ENCODE measurements around the gene GPR176.
"Not testable (repeated sequence)": the region's sequence is repeated elsewhere in the genome, so short reads cannot be mapped to it uniquely, and the experiment has no call there.

Gene GPR176

GRCh38 chr15:39826975-39827374, 93.1 kb downstream of the GPR176 start:
- H3K4me3 ChIP-seq (ENCODE audit: low read depth, low read length) = no peak overlapping the region
- no peak for DNase-seq
- H3K27me3 ChIP-seq = no peaks in the 10 kb centered on the region
- no peaks in the 10 kb centered on the region for H3K4me1 ChIP-seq
- TF ChIP-seq, protein P1, sequence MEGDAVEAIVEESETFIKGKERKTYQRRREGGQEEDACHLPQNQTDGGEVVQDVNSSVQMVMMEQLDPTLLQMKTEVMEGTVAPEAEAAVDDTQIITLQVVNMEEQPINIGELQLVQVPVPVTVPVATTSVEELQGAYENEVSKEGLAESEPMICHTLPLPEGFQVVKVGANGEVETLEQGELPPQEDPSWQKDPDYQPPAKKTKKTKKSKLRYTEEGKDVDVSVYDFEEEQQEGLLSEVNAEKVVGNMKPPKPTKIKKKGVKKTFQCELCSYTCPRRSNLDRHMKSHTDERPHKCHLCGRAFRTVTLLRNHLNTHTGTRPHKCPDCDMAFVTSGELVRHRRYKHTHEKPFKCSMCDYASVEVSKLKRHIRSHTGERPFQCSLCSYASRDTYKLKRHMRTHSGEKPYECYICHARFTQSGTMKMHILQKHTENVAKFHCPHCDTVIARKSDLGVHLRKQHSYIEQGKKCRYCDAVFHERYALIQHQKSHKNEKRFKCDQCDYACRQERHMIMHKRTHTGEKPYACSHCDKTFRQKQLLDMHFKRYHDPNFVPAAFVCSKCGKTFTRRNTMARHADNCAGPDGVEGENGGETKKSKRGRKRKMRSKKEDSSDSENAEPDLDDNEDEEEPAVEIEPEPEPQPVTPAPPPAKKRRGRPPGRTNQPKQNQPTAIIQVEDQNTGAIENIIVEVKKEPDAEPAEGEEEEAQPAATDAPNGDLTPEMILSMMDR (IDR thresholded peaks at IDR 0.05; ENCODE audit: low read depth, low read length) = no peak
- no peaks in the 10 kb centered on the region for H3K36me3 ChIP-seq
- no peaks in the 10 kb centered on the region; the same call in 1 of the 2 replicates for H3K9me3 ChIP-seq

- no peak overlapping the region for H3K4me3 ChIP-seq (ENCODE audit: low read depth, low read length)
- H3K36me3 ChIP-seq = no peaks in the 10 kb centered on the region
- no peaks in the 10 kb centered on the region; the same call in 1 of the 2 replicates for H3K9me3 ChIP-seq
- no peaks in the 10 kb centered on the region for H3K27me3 ChIP-seq
- H3K4me1 ChIP-seq = no peaks in the 10 kb centered on the region
- no peak for DNase-seq
- TF ChIP-seq, protein P1 (IDR thresholded peaks at IDR 0.05; ENCODE audit: low read depth, low read length) = no peak
Observed at GRCh38 chr15:39823634-39824033, 96.4 kb downstream of the GPR176 start.

DNA sequence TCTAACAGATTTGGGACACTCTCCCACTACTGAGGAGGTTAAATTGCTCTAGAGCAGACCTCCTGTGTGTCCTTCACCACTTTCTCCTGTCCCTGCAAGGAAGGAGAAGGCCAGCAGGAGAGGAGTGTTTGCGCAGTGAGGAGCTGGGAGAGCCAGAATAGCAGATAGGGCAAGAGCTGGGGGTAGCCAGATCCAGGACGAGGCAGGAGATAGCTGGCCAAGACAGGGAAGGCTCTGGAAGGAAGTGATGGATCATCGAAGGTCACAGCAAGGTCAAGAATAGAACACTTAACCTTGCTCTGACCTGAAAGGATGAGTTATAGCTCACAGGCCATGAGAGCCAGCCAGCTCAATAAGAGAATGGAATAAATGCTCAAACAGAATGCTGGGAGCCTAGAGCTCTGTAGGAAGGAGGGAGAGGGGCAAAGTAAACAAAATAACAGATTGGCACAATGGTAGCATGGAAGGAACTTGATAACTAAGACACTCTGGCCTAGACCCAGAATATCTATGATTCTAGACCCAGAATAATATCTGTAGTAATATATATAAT, 99.9 kb downstream of the GPR176 start:
- Histone ChIP-seq H3K27me3 (no peaks in the 10 kb centered on the region), H3K36me3 (no peaks in the 10 kb centered on the region), H3K4me1 (no peaks in the 10 kb centered on the region), H3K4me3 (ENCODE audit: low read depth, low read length) (no peak overlapping the region), H3K9me3 (no peaks in the 10 kb centered on the region)
- DNase-seq = no peak
- TF ChIP-seq, protein P1 (IDR thresholded peaks at IDR 0.05; ENCODE audit: low read depth, low read length) = no peak

DNA sequence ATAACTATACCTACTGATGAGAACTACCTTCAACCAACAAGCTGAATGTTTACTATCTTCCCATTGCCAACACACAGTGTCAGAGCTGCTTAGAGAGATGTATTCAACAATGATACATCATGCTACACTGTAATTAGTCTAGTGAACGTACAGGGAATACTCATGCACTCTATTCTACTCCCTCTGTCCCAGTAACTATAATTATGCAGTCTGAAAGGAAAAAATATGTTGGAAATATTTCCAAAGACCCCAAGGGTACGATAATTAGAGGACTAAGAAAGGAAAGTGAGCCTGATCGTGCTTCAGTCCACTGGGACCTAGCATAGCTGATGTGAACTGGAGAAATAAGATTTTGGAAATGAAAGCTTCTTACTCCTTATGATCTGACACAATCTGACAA, 100.5 kb downstream of the GPR176 start:
- Histone ChIP-seq H3K4me1 (no peaks in the 10 kb centered on the region), H3K36me3 (no peaks in the 10 kb centered on the region), H3K4me3 (ENCODE audit: low read depth, low read length) (no peak overlapping the region), H3K9me3 (no peaks in the 10 kb centered on the region), H3K27me3 (no peaks in the 10 kb centered on the region)
- TF ChIP-seq, protein P1 (IDR thresholded peaks at IDR 0.05; ENCODE audit: low read depth, low read length) = no peak
- DNase-seq = no peak

DNA sequence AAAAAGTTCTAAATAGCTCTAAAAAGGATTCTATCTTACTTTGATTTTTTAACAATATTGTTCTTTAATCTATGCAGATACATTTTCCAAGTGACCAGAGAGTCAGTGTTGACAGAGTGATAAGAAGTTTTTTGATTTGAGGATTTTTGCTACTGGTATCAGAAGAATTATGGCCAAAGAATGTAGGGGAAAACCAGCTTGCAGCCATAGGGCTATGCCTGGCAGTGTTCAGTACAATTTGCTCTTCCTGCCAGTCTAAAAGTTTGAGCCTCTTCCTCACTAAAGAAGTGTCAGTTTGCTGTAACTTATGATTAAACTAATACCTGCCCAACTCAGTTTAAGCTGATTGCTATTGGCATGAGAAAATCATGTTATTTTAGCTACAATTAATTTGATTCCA, 102.2 kb downstream of the GPR176 start:
- Histone ChIP-seq H3K27me3 (no peaks in the 10 kb centered on the region), H3K4me3 (ENCODE audit: low read depth, low read length) (no peak overlapping the region), H3K9me3 (no peaks in the 10 kb centered on the region), H3K36me3 (no peaks in the 10 kb centered on the region), H3K4me1 (no peaks in the 10 kb centered on the region)
- TF ChIP-seq, protein P1 (IDR thresholded peaks at IDR 0.05; ENCODE audit: low read depth, low read length) = no peak
- DNase-seq = no peak

GRCh38 chr15:39814489-39814888, 105.6 kb downstream of the GPR176 start:
- Histone ChIP-seq H3K4me3 (ENCODE audit: low read depth, low read length) (no peak overlapping the region), H3K36me3 (no peaks in the 10 kb centered on the region), H3K27me3 (no peaks in the 10 kb centered on the region), H3K4me1 (no peaks in the 10 kb centered on the region), H3K9me3 (no peaks in the 10 kb centered on the region)
- TF ChIP-seq, protein P1 (IDR thresholded peaks at IDR 0.05; ENCODE audit: low read depth, low read length) = no peak
- DNase-seq = no peak

DNA sequence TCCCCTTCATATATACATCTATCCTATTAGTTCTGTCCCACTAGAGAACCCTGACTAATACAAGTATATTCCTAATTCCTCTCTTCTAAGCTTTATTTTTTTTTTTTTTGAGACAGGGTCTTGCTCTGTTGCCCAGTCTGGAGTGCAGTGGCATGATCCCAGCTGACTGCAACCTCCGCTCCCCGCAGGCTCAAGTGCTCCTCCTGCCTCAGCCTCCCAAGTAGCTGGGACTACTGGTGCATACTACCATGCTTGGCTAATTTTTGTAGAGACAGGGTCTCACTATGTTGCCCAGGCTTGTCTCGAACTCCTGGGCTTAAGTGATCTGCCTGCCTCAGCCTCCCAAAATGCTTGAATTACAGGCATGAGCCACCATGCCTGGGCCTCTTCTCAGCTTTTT, 107.4 kb downstream of the GPR176 start:
- not testable (repeated sequence) for H3K4me1 ChIP-seq; H3K36me3 ChIP-seq; H3K27me3 ChIP-seq; H3K4me3 ChIP-seq (ENCODE audit: low read depth, low read length); H3K9me3 ChIP-seq; DNase-seq
